Heart left ventricle (tissue), 16 donors: ENCODE measurements around the gene WNT5A. TPM values are rescaled to one million over a fixed set of nuclear protein-coding genes. Genes with fewer than 3 reads are reported as not detected.
"Not testable (repeated sequence)": the region's sequence is repeated elsewhere in the genome, so short reads cannot be mapped to it uniquely, and the experiment has no call there.

Experiments used
- ATAC-seq, 4 donors: fragments of 200-7000 bp; cut with Tn5 transposase; one replicate each; pipeline ENCODE4 v1.9.1; 2020 to 2022; ENCODE audit warnings: moderate library complexity in 4 of 4, mild to moderate bottlenecking in 3 of 4, moderate number of reproducible peaks in 1 of 4
- DNase-seq, 5 donors: peaks; one replicate each; pipeline ENCODE4 v3.0.0-alpha.2; 2020
- H3K27ac ChIP-seq, 12 donors: fragments of 200-600 bp; sonication (generic) in 4 of 12; one replicate each; pipeline versions ENCODE4 v1.5.0 to v1.8.0; 2016 to 2022; ENCODE audit warnings: mild to moderate bottlenecking in 2 of 12
- H3K27me3 ChIP-seq, 9 donors: fragments of 200-600 bp; sonication (generic) in 2 of 9; one replicate each; pipeline versions ENCODE4 v1.5.1 to v1.8.0; 2016 to 2022; ENCODE audit warnings: mild to moderate bottlenecking in 3 of 9
- H3K36me3 ChIP-seq, 9 donors: fragments of 200-600 bp; sonication (generic) in 2 of 9; one replicate each; pipeline versions ENCODE4 v1.5.0 to v1.8.0; 2018 to 2022; ENCODE audit warnings: mild to moderate bottlenecking in 2 of 9
- H3K4me1 ChIP-seq, 12 donors: fragments of 200-600 bp; sonication (generic) in 4 of 12; one replicate each; pipeline versions ENCODE4 v1.5.0 to v1.8.0; 2016 to 2022; ENCODE audit warnings: mild to moderate bottlenecking in 3 of 12
- H3K4me3 ChIP-seq, 12 donors: fragments of 200-600 bp; sonication (generic) in 4 of 12; one replicate each; pipeline versions ENCODE4 v1.5.0 to v1.8.0; 2017 to 2022; ENCODE audit warnings: mild to moderate bottlenecking in 9 of 12, moderate library complexity in 4 of 12
- H3K9me3 ChIP-seq, 12 donors: fragments of 200-600 bp; sonication (generic) in 4 of 12; one replicate each; pipeline versions ENCODE4 v1.5.0 to v1.8.0; 2016 to 2022; ENCODE audit warnings: mild to moderate bottlenecking in 1 of 12
- CTCF ChIP-seq, 12 donors: fragments of 200-600 bp; sonication (generic) in 4 of 12; IDR thresholded peaks; one replicate each; pipeline versions ENCODE4 v1.5.0 to v1.8.0; 2018 to 2022; ENCODE audit warnings: antibody characterized with exemption in 12 of 12, mild to moderate bottlenecking in 5 of 12
- POLR2A ChIP-seq, 2 donors: fragments of 450-650 bp; IDR thresholded peaks; one replicate each; pipeline ENCODE4 v1.6.1; 2017; ENCODE audit warnings: antibody characterized with exemption in 2 of 2, mild to moderate bottlenecking in 2 of 2, moderate library complexity in 2 of 2
- WGBS, 4 donors: extraction: QIAGEN DNeasy Blood & Tissue Kit in 2 of 4; methylation state at CpG; one replicate each; pipeline versions ENCODE4 v1.1.5 to v1.1.7; 2013 to 2018; 5-methylcytosine and 5-hydroxymethylcytosine counted together
- intact Hi-C, 10 donors: fragments of 100-400 bp; cut with DNase I; formaldehyde crosslinking; loops; one replicate each; pipeline versions ENCODE4 v1.11.1 to v1.14.2; 2022
- polyA plus RNA-seq, 2 donors: library from polyadenylated mRNA; stranded (reverse); fragments of 200-250 nt; gene quantifications; one replicate each; pipeline ENCODE4 v1.2.3, GENCODE V29; 2013
- total RNA-seq, 9 donors: library from RNA; depleted of rRNA in 2 of 9; stranded (reverse); fragments of >200 nt in 2 of 9; fragmentation: NEBNext Ultra II Directional in 3 of 9; extraction: Animal tissue kit (Norgen Biotek cat#: 25700) in 3 of 9; gene quantifications; one replicate each; pipeline versions ENCODE4 v1.1.0 to v1.2.4, GENCODE V29; 2016 to 2023
- donor health status: ischemic (EF 13 %, LVEDD 7.1; RV severe dilation, severe dysfunction).
- donor health status: healthy with polysubstance abuse.
- donor health status: DM: no; HTN: yes; CAD: no.
- donor health status: DM: no; HTN: no; CAD: no.
- donor health status: ischemic (EF 25% LVEDD 6.9; RV normal size, moderate dysfunction).
- donor health status: ischemic (EF 25% LVEDD 5.7; RV mildly dilated, moderate dysfunction).
- donor health status: healthy.
- donor health status: DM: yes; HTN: yes; CAD: no.
- donor health status: ischemic (EF 35%, LVEDD 5.7; RV mildly dilated, moderate dysfunction).
- donor health status: nonischemic (EF 11% LVEDD 7.7; RV severe dilation, severe dysfunction).
- donor health status: DM: yes; HTN: yes; CAD: no.
- donor health status: PGD.
- donor health status: ischemic (EF 29% LVEDD 5.4; RV normal size, mild dysfunction).
- donor health status: nonischemic (EF 23%, LVEDD 6.1; RV moderate dilation, normal function).

The WNT5A gene
- total and polyA plus RNA-seq, 11 donors: 0.35 to 7.4 (median 3.2) TPM

GRCh38 chr3:55507808-55508207 is 20.7 kb upstream of the WNT5A start:
- H3K27me3 ChIP-seq: peaks cover 0 to 19% (median 0%) of the 10 kb centered on the region in 9 donors
- no peak for ATAC-seq
- no peak for DNase-seq
- no peaks in the 10 kb centered on the region for H3K4me1 ChIP-seq
- WGBS, 4 donors: 83 to 94% (median 93%) methylated on average over 1 of the region's 1 CpG
- intact Hi-C loops: loop anchor here in 2 of 10 donors (10.0 kb wide), 2 partner anchors 217 to 537 kb away; no protein-coding TSS in a partner anchor
- H3K4me3 ChIP-seq: no peak overlapping the region
- no peaks in the 10 kb centered on the region for H3K36me3 ChIP-seq
- H3K9me3 ChIP-seq: no peaks in the 10 kb centered on the region
- H3K27ac ChIP-seq: no peak overlapping the region
- TF ChIP-seq CTCF (IDR thresholded peaks at IDR 0.05): no peak
- no peak for TF ChIP-seq POLR2A (IDR thresholded peaks at IDR 0.05)

- intact Hi-C loops: loop anchor here in 3 of 10 donors (1.0 to 10.0 kb wide), 3 partner anchors 217 to 539 kb away; no protein-coding TSS in a partner anchor
- ATAC-seq (no peak), DNase-seq (no peak)
- H3K4me3 ChIP-seq: no peak overlapping the region
- H3K36me3 ChIP-seq: no peaks in the 10 kb centered on the region
- TF ChIP-seq POLR2A (IDR thresholded peaks at IDR 0.05): no peak
- no peak for TF ChIP-seq CTCF (IDR thresholded peaks at IDR 0.05)
- H3K27ac ChIP-seq: no peak overlapping the region
- H3K4me1 ChIP-seq: no peaks in the 10 kb centered on the region
- H3K27me3 ChIP-seq: peaks cover 0 to 19% (median 0%) of the 10 kb centered on the region in 9 donors
- 36 to 45% (median 41%) methylated on average over 4 of the region's 4 CpGs for WGBS, 4 donors
- H3K9me3 ChIP-seq: no peaks in the 10 kb centered on the region
Measured at GRCh38 chr3:55505776-55506175, 18.7 kb upstream of the WNT5A start.

GRCh38 chr3:55505102-55505501 is 18.0 kb upstream of the WNT5A start:
- H3K27ac ChIP-seq, H3K4me1 ChIP-seq, H3K36me3 ChIP-seq, DNase-seq, H3K4me3 ChIP-seq, H3K9me3 ChIP-seq, ATAC-seq: not testable (repeated sequence)
- intact Hi-C loops: loop anchor here in 3 of 10 donors (1.0 to 10.0 kb wide), 3 partner anchors 217 to 540 kb away; no protein-coding TSS in a partner anchor
- TF ChIP-seq CTCF (IDR thresholded peaks at IDR 0.05): peak in 9 of 12 donors; percentile 15 to 41 (median 22)
- 55 to 71% (median 63%) methylated on average over 6 of the region's 6 CpGs for WGBS, 4 donors
- peaks cover 0 to 17% (median 0%) of the 10 kb centered on the region in 9 donors for H3K27me3 ChIP-seq

GRCh38 chr3:55501905-55502304 is 14.8 kb upstream of the WNT5A start:
- TF ChIP-seq POLR2A (IDR thresholded peaks at IDR 0.05) (no peak), CTCF (IDR thresholded peaks at IDR 0.05) (no peak)
- ATAC-seq: no peak
- no peak overlapping the region for H3K4me3 ChIP-seq
- DNase-seq: no peak
- H3K4me1 ChIP-seq: no peaks in the 10 kb centered on the region
- H3K27ac ChIP-seq: no peak overlapping the region
- WGBS, 4 donors: 72 to 80% (median 75%) methylated on average over 3 of the region's 3 CpGs
- no peaks in the 10 kb centered on the region for H3K9me3 ChIP-seq
- no peaks in the 10 kb centered on the region for H3K36me3 ChIP-seq
- H3K27me3 ChIP-seq: peaks cover 0 to 5% (median 0%) of the 10 kb centered on the region in 9 donors
- intact Hi-C loops: loop anchor here in 2 of 10 donors (10.0 kb wide), 2 partner anchors 223 to 543 kb away; no protein-coding TSS in a partner anchor
